Neural progenitor cell (in vitro differentiated cells): ENCODE results near the gene MYEOV.

Experiments
- EZH2 ChIP-seq: fragments of 200-600 bp; sonication (generic); IDR thresholded peaks from 2 replicates; pipeline ENCODE4 v1.6.1; 2017; ENCODE audit warnings: antibody characterized with exemption, mild to moderate bottlenecking, moderate library complexity
- EZH2phosphoT487 ChIP-seq: fragments of 200-600 bp; sonication (generic); IDR thresholded peaks from 2 replicates; pipeline ENCODE4 v1.6.1; 2017; ENCODE audit warnings: antibody characterized with exemption
- TF ChIP-seq, protein P1 (sequence below): fragments of 200-600 bp; sonication (generic); IDR thresholded peaks from 2 replicates; pipeline ENCODE4 v1.5.1; 2017; ENCODE audit warnings: antibody characterized with exemption, mild to moderate bottlenecking

DNA sequence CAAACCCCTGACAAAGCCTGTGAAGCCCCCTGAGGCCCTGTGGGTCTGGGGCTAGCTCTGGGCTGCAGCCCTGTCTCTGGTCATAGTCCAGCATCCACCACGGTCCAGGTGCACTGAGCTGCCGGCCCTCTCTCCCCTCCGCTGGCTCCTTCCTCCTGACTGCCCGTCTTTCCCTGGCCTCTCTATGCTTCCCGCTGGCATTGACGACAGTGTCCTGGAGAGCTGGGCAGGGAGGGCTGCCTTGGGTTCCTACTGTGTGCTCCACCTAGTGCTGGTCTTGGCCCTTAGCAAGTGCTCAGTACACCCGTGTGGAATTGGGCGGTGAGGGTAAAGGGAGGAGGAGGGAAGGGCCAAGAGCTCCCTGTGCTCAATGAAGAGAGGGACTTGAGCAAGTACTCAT, 868 bp upstream of the MYEOV start:
- TF ChIP-seq, protein P1, sequence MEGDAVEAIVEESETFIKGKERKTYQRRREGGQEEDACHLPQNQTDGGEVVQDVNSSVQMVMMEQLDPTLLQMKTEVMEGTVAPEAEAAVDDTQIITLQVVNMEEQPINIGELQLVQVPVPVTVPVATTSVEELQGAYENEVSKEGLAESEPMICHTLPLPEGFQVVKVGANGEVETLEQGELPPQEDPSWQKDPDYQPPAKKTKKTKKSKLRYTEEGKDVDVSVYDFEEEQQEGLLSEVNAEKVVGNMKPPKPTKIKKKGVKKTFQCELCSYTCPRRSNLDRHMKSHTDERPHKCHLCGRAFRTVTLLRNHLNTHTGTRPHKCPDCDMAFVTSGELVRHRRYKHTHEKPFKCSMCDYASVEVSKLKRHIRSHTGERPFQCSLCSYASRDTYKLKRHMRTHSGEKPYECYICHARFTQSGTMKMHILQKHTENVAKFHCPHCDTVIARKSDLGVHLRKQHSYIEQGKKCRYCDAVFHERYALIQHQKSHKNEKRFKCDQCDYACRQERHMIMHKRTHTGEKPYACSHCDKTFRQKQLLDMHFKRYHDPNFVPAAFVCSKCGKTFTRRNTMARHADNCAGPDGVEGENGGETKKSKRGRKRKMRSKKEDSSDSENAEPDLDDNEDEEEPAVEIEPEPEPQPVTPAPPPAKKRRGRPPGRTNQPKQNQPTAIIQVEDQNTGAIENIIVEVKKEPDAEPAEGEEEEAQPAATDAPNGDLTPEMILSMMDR, result peak; percentile 17
- TF ChIP-seq EZH2 (no peak), EZH2phosphoT487 (no peak)
